RCC 7860 (cell line): ENCODE results near the gene ZNF511.

Source experiments
- DNase-seq: peaks from one replicate; pipeline ENCODE4 v3.0.0-alpha.2; 2015; ENCODE audit warnings: low spot score
- FAIRE-seq: peaks from 2 replicates; lab custom pipeline; 2012; peaks lifted over from hg19 to GRCh38; lab: Jason Lieb, UNC

ZNF511 gene

DNA sequence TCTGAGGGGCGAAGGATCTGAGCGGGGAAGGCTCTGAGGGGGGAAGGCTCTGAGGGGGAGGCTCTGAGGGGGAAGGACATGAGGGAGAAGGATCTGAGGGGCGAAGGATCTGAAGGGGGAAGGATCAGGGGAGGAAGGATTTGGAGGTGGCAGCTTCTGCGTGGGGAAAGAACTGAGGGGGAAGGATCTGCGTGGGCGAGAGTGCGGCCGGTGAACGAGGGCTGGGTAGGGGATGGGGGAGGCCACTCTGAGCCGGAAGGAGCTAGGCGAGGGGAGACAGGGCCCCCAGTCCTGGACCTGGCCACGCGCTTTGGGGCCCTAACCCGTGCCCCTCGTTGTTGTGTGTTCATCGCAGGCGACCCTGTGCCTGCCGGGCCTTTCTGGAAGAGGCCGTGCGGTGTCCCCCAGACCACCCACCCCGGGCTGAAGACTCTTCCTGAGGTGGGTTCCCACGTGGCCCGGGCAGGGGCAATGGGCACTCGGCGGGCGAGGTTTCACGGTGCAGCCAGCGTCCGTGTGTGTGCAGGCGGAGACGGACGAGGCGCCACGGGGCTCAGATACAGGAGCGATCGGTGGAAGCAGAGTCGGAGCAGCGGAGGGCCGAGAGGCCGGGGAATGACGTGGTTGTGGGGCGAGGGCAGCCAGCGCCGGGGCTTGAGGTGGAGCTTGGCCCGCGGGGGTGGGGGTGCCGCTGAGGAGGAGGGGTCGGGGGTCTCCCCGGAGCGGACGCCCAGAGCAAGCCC lies 26.0 kb downstream of the ZNF511 start:
- DNase-seq (no peak), FAIRE-seq (no peak)

DNA sequence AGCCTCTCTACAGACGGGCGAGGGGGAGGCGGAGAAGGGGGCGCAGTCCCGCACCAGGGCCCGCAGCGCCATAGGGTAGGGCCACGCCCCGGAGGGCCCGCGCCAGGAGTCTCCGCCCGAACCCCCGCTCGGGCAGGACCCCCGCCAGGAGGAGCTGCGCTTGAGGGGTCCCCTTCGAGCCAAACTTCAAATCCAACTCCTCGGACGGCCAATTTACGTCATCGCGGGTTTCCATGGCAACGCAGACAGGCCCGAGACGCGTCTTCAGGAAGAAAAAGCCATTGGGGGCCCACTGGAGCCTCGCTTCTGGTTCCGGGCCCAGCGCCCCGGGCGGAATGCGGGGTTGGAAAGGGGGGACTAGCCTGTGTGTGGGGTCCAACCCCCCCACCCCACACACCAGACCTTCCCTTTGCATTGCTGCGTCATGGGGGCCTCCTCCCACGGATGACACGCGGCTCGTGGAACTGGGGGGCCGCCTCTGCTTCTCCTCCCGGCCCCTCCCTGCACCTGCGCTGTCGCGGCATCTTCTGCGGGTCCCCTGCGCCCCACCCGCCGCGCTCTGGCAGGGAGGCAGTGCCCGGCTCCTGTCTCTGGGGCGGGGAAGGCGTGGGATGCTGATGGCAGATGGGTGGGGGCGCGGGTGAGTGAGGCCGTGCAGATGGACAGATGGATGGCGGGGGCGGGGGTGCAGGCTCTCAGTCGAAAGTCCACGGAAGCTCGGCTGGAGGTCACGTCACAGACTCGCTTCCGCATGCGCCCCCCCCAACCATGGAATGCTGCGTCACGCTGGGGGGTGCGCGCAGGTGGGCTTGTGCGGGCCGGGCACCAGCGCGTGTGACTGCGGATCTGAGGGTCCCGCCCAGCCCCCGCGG lies 26.8 kb downstream of the ZNF511 start:
- DNase-seq (no peak), FAIRE-seq (no peak)

DNA sequence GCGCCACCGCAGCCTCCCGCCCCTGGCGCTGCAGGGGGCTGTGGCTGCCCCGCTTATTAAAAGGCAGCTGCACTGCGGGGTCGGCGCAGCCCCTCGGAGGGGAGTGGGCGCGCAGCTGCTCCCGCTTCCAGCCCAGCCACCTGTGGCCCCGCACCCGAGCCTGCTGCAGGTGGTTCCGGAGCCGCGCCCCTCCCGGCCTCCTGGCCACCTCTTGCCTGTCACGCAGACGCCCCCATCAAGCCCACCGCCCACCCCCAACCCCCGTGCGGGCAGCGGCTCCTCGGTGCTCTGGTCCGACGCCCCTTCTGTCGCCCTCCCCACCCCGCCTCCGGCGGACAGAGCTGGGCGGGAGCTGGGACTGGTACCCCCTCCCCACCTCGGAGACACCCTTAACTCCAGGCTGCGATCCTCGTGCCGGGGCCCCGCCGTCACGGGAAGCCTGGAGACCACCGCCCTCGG lies 27.4 kb downstream of the ZNF511 start:
- no peak for DNase-seq
- no peak for FAIRE-seq

DNA sequence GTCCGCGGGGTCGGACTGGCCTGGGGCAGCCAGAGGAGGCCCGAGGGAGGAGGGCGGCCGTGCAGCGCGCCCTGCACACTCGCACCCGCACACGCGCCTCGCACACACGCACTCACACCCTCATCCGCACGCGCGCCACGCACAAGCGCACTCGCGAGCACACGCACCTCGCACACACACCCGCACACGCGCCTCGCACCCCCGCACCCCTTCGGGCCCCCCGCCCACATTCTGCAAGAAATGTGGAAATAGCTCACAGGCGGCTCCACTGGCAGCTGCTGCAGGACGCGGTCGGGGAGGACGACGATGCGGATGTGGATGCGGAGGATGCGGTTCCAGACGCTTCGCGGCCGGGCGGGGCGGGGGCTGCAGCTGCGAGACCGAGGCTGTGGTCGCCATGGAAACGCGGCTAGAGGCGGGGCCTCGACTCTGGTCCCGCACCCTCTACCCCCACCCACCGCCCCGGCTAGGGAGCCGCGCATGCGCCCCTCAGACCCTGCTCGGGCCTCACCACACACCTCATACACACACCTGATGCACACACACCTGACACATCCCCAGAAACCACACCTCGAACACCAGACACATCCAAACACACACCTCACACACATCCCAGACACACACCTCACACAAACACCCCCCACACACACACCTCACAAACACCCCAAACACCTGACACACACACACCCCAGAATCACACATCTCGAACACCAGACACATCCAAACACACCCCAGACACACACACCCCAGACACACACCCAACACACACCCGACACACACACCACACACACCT lies 28.1 kb downstream of the ZNF511 start, which contains the start of gene CALY:
Gene CALY, minus strand, starts transcription at position 320 of the 793 bp plus-strand sequence. CDS start 7,907 bp downstream, outside the sequence.
- FAIRE-seq (no peak), DNase-seq (no peak)

DNA sequence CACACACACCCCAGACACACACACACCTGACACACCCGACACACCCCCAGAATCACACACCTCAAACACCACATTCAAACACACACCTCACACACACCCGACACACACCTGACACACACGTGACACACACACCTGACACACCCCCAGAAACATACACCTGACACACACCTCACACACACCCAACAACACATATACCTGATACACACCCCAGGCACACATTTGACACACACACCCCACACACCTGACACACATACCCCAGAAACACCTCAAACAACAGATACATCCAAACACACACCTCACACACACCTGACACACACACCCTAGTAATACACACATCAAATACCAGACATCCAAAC lies 28.6 kb downstream of the ZNF511 start:
- no peak for DNase-seq
- no peak for FAIRE-seq

DNA sequence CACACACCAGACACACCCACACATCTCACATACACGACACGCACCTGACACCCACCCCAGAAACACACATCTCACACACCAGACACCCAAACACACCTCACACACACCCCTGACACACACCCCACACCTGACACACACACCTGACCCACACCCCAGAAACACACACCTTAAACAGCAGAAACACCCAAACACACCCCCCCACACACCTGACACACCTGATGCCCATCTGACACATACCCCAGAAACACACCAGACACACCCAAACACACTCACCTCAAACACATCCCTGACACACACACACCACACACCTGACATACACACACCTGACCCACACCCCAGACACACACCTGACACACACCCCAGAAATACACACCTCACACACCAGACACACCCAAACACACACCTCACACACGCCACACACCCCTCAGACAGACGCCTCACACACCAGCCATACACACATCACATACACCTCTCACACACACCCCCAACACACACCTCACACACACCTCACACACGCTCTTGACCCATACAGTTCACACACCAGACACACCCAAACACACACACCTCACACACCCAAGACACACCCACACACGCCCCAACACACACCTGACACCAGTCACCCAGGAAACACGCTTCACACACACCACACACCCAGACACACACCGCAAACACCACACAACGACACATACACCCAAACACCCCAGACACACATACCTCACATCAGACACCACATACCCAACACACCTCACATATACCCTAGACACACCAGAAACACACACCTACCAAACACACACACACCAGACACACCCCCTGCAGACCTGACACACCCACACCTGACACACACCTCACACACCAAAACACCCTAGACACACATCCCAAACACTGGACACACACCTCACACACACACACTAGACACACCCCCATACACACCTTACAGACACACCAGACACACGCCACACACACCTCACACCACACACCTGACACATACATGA lies 29.7 kb downstream of the ZNF511 start:
- FAIRE-seq (no peak), DNase-seq (no peak)

DNA sequence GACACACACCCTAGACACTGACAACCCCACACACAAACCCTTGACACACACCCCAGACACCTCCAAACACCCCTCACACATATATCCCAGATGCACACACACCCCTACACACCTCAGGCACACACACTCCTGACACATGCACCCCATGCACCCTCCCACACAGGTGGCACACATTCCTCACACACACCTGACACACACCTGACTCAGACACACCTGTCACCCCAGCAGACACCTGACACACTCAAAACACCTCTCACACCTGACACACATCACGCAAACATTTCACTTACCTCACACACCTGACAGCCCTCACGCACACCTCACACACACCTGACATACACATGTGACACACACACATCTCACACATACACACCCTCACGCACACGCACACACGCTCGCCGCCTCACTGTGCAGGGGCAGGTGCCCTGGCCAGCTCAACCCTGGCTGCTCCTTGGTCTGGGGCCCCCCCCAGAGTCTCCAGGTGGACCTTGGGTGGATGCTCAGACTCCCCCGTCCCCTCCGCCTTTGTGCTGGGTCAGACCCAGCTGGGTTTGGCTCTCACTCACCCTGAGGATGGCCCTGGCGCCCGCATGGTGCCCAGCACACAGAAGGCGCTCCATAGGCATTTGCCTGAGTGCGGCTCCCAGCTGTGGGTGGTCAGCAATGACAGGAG lies 31.1 kb downstream of the ZNF511 start:
- no peak for DNase-seq
- FAIRE-seq: no peak

DNA sequence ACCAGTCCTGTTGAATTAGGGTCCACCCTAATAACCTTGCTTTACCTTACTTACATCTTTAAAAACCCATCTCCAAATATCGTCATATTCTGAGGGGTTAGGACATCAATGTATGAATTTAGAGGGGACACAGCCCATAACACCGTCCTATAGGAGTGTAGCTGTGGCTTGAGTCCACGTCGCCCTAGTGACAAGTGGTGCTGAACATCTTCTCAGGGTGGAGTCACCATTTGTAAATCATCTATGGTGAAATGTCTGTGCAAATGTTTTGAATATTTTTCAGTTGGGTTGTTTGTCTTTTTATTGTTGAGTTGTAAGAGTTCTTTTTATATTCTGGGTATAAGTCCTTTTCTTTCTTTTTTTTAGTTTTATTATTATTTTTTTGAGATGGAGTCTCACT lies 33.3 kb downstream of the ZNF511 start:
- no peak for FAIRE-seq
- DNase-seq: no peak

DNA sequence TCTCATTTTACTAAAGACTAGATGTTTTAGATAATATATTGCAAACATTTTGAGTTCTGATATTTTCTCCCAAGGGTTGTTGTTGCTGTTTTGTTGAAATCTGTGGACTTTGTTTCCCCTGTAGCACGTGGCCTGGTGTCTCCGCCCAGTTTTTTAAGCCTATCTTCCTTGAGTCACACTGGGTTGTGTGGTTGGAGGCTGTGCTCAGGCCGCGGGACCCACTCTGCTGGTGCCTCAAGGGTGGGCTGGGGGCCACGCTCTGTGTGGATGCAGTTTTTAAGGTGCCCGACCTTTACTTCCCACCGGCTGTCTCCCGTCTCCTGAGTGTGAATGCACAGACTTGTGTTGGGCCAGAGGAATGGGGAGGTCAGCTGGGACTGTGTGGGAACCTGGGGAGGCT lies 34.2 kb downstream of the ZNF511 start:
- DNase-seq (no peak), FAIRE-seq (no peak)

DNA sequence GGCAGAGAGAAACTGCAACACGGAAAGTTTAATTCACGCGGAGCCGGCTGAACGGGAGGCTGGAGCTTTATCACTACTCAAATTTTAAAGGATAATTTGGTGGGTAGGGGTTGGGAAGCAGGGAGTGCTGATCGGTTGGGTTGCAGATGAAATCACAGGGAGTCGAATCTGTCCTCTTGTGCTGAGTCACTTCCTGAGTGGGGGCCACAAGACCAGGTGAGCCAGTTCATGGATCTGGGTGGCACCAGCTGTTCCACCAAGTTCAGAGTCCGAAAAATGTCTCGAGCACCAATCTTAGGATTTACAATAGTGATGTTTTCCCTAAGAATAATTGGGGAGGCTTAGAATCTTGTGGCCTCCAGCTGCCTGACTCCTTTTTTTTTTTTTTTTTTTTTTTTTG lies 34.8 kb downstream of the ZNF511 start:
- no peak for DNase-seq
- no peak for FAIRE-seq

DNA sequence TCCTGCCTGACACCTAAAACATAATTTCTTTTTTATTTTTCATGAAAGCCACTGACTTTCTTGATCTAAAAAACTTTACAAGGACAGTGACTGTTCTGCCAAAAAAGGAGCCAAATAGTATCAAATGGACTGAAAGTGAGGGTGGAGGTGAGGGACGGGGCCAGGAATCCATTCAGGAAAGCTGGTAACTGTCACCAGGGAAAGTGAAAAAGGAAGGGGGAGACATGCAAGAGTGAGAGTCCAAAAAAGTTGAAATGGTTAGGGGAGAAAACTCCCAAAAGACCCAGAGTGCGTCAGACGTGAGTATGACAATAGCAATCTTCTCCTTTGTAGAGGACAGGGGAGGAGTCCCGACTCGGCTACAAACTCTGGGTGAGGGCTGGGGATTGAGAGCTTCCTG lies 35.5 kb downstream of the ZNF511 start:
- DNase-seq (no peak), FAIRE-seq (no peak)

DNA sequence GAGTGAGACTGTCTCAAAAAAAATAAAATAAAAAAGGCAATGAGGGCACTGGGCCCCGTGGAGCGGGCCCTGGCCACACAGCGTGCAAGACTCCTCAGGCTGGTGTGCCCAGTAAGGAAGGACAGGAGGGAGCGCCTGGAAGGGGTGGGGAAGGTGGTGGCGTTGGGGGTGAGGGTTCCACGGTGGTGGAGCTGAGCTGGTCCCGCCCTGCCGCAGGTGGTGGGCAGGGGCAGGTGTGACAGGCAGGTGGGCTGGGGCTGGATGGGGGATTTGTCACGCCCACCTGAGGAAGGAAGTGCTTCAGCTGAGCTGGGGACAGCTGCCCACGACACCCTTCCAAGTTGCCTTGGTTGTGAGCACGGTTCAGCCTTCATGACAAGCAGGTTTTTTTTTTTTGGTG lies 37.7 kb downstream of the ZNF511 start:
- DNase-seq (no peak), FAIRE-seq (no peak)

DNA sequence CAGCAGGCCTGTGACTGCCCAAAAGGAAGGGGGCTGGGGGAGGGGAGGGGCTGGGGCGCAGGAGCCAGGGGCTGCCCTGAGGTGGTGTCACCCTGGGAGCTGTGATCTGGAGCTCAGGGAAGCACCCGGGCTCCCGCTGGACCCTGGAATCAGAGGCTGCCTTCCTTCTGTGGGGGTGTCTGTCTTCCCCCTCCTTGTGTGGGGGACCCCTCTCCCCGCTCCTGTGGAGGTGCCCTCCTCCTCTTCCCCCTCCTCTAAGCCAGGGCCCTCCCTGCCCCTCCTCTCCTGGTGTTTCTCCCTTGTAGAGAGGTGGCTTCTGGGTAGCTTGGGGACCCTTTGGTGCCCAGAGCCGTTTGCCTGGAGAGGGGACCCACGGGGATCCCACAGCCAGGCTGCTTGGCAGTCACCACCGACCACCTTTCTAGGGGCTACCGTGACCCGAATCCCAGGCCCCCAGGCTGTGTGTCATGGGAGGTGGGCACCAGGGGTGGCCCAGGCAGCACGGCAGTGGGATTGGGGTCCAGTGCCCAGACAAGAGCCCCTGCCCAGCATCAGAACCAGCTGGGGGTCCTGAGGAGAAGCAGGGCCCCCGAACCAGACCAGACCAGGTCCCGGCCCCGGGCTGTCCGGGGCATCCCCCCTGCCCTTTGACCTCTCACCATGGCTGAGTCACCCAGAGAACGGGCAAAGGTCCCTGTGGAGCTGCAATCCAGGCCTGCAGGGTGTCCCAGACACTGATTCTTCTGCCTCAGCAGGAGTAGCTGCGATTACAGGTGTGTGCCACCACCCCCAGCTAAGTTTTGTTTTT lies 39.2 kb downstream of the ZNF511 start:
- FAIRE-seq: no peak
- no peak for DNase-seq

DNA sequence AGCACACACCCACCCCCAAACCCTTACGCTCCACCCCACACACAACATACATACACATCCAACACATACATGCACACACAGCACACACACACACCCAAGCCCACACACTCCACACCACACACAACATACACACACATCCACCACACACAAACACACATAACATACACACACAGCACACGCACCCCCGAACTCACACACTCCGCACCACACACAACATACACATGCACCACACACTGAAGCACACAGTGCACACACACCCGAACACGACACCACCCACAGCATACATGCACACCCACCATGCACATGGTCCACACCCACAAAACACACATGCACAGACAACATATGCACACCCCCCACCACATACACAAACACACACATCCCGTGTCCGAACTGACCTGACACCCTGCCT lies 40.5 kb downstream of the ZNF511 start:
- DNase-seq: no peak
- FAIRE-seq: no peak

DNA sequence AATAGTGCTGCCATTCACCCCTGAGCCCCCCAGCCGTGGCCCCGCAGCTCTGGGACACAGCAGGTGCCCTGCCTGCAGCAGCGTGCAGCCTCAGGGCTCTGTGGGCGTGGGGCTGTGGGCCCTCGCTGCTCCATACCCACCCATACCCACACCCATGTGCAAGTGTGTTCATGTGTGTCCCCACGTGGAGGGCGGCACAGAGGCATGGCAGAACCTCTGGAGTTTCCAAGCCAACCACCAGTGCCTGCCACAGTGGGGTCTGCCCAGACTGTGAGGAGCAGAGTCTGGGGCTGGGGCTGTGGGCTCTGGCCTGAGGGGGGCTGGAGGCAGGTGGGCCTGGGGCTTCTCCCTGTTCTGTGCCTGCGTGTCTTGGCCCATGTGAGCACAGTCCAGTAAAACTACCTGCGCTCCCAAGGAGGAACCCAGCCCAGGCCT lies 40.9 kb downstream of the ZNF511 start:
- FAIRE-seq (no peak), DNase-seq (no peak)

DNA sequence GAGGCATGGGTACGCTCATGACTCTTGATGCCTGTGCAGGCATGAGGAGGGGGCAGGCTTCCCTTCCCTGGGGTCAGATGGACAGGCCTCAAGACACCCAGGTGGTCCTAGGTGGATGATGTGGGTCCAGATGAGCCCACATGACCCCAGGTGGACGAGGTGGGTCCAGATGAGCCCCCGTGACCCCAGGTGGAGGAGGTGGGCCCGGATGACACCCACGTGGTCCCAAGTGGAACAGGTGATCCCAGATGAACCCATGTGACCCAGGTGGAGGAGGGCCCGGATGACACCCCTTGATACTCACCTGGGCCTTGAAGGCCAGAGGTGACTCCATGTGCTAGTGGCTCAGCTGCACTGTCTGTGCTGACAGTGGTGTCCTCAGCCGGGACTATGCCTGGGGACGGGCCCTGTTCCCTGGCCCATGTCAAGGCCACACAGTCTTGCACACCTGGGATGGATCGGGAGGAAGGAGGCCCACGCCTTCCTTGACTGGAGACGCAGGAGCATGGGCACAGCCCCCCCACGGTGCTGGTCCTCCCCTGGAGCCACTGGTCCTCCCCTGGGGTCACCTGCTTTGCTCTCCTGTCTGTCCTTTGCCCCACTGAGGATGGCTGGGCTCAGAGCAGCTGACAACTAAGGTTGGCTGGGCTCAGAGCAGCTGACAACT lies 41.7 kb downstream of the ZNF511 start:
- FAIRE-seq (no peak), DNase-seq (no peak)

DNA sequence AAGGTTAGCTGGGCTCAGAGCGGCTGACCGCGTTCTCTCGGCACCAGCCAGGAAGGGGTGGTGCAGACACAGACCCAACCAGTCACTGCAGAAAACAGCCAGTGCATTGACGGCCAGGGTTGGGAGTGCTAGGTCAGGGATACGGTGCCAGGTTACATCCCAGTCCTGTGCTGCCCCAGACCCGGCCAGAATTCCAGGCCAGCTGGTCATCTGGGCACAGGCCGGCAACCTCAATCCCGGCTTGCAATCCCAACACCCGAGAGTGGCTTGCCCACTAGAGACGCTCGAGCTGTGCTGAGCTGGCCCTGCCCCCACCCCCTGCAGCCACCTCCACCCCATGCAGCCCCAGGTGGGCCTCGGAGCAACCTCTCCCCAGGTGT lies 42.2 kb downstream of the ZNF511 start:
- FAIRE-seq (no peak), DNase-seq (no peak)
